HCT116 (cell line): ENCODE data around the gene TAF5L. TPM values are rescaled to one million over a fixed set of nuclear protein-coding genes. Genes with fewer than 3 reads are reported as not detected.

Experiments
- ATAC-seq: fragments of 200-7000 bp; cut with Tn5 transposase; 2 replicates; pipeline ENCODE4 v1.9.1; 2020; ENCODE audit warnings: mild to moderate bottlenecking, moderate library complexity
- BruUV-seq: library from RNA; stranded (reverse); fragments of 400-500 nt; replicated peaks from 2 replicates; lab custom pipeline; 2021; lab: Mats Ljungman, UMichigan
- CTCF ChIA-PET: fragments of 300-600 bp; sonication (Branson Sonifier 250); formaldehyde crosslinking; loops from one replicate; lab custom pipeline; 2021; ENCODE audit warnings: antibody characterized with exemption; lab: Charles Lee
- POLR2A ChIA-PET: fragments of 300-600, 350-600 bp; sonication (Branson Sonifier 250); formaldehyde crosslinking; loops from one replicate; lab custom pipeline; 2021; ENCODE audit warnings: antibody characterized with exemption; lab: Charles Lee
- RAD21 ChIA-PET, 2 experiments: fragments of 300-600 bp; sonication (Branson Sonifier 250); formaldehyde crosslinking; loops; one replicate each; lab custom pipeline; 2023; ENCODE audit warnings: low total read pairs in 2 of 2; ENCODE audit not compliant: uncharacterized antibody in 2 of 2, unreplicated experiment in 2 of 2, low non-redundant PET in 1 of 2; lab: Charles Lee
- DNase-seq: peaks from one replicate; pipeline ENCODE4 v3.0.0-alpha.2; 2010; ENCODE audit warnings: low read depth, low spot score
- H2AFZ ChIP-seq: fragments of 200-600 bp; shearing (Covaris generic), sonication (generic); 2 replicates; pipeline ENCODE4 v1.6.1; 2017; ENCODE audit warnings: low read depth, mixed run types, mixed read lengths, antibody characterized with exemption, low read length; ENCODE audit not compliant: poor library complexity, severe bottlenecking
- H3K27ac ChIP-seq: 2 replicates; pipeline ENCODE4 v1.5.1; 2012; ENCODE audit warnings: low read depth, low read length
- H3K27me3 ChIP-seq: fragments of 200-600 bp; sonication (generic); 2 replicates; pipeline ENCODE4 v1.6.1; 2016; ENCODE audit warnings: mixed run types, low read length, mixed read lengths; ENCODE audit not compliant: insufficient read depth
- H3K36me3 ChIP-seq, 2 experiments: fragments of 200-500 bp in 1 of 2; fragments of 200-600 bp in 1 of 2; sonication (Bioruptor generic) in 1 of 2; sonication (generic) in 1 of 2; 2 replicates each; pipeline versions ENCODE4 v1.5.1 to v1.6.1; 2014 to 2016; ENCODE audit warnings: low read length in 2 of 2, inconsistent platforms in 1 of 2, mixed read lengths in 1 of 2, mixed run types in 1 of 2; ENCODE audit not compliant: insufficient read depth in 2 of 2, control insufficient read depth in 1 of 2
- H3K4me1 ChIP-seq, 2 experiments: fragments of 200-600 bp in 1 of 2; sonication (generic) in 1 of 2; 2 replicates each; pipeline versions ENCODE4 v1.5.1 to v1.6.1; 2012 to 2017; ENCODE audit warnings: low read length in 2 of 2, inconsistent platforms in 1 of 2, mild to moderate bottlenecking in 1 of 2, mixed read lengths in 1 of 2, mixed run types in 1 of 2, moderate library complexity in 1 of 2; ENCODE audit not compliant: insufficient read depth in 2 of 2, control insufficient read depth in 1 of 2
- H3K4me2 ChIP-seq: fragments of 200-600 bp; sonication (generic); 2 replicates; pipeline ENCODE4 v1.6.1; 2017; ENCODE audit warnings: mixed run types, low read length, mixed read lengths
- H3K4me3 ChIP-seq, 2 experiments: fragments of 200-600 bp in 1 of 2; sonication (generic) in 1 of 2; replicated peaks in 1 of 2; 2 replicates each; pipeline ENCODE4 v1.5.1; 2011 to 2016; ENCODE audit warnings: low read length in 2 of 2, control low read depth in 1 of 2, low read depth in 1 of 2, mild to moderate bottlenecking in 1 of 2, mixed read lengths in 1 of 2, mixed run types in 1 of 2
- H3K79me2 ChIP-seq: fragments of 200-600 bp; sonication (generic); 2 replicates; pipeline ENCODE4 v1.6.1; 2017; ENCODE audit warnings: mild to moderate bottlenecking, mixed run types, low read length, moderate library complexity, mixed read lengths; ENCODE audit not compliant: insufficient read depth
- H3K9ac ChIP-seq: fragments of 200-600 bp; sonication (generic); 2 replicates; pipeline ENCODE4 v1.6.1; 2016; ENCODE audit warnings: low read length, mixed read lengths
- H3K9me2 ChIP-seq: fragments of 200-600 bp; sonication (generic), shearing (Covaris generic); 2 replicates; pipeline ENCODE4 v1.6.1; 2017; ENCODE audit warnings: mixed run types, mild to moderate bottlenecking, moderate library complexity; ENCODE audit not compliant: insufficient read depth
- H3K9me3 ChIP-seq, 2 experiments: fragments of 200-500 bp in 1 of 2; fragments of 200-600 bp in 1 of 2; sonication (Bioruptor generic) in 1 of 2; sonication (generic) in 1 of 2; 2 replicates each; pipeline ENCODE4 v1.6.1; 2014 to 2017; ENCODE audit warnings: low read length in 2 of 2, mixed read lengths in 2 of 2, inconsistent platforms in 1 of 2, low read depth in 1 of 2, mild to moderate bottlenecking in 1 of 2, mixed run types in 1 of 2, moderate library complexity in 1 of 2; ENCODE audit not compliant: control insufficient read depth in 1 of 2, insufficient read depth in 1 of 2
- H4K20me1 ChIP-seq: fragments of 200-600 bp; sonication (generic), shearing (Covaris generic); 2 replicates; pipeline ENCODE4 v1.6.1; 2017; ENCODE audit warnings: mixed run types, mild to moderate bottlenecking, moderate library complexity; ENCODE audit not compliant: insufficient read depth
- CBX3 ChIP-seq: IDR thresholded peaks from 2 replicates; pipeline ENCODE4 v1.6.1; 2012; ENCODE audit warnings: low read depth
- CEBPB ChIP-seq: IDR thresholded peaks from 2 replicates; pipeline ENCODE4 v1.6.1; 2012; ENCODE audit warnings: low read depth
- ELF1 ChIP-seq: IDR thresholded peaks from 2 replicates; pipeline ENCODE4 v1.6.1; 2012; ENCODE audit warnings: low read depth, borderline replicate concordance
- EZH2 ChIP-seq: fragments of 200-600 bp; sonication (generic); IDR thresholded peaks from 2 replicates; pipeline ENCODE4 v1.6.1; 2017; ENCODE audit warnings: antibody characterized with exemption, mixed run types
- EZH2phosphoT487 ChIP-seq: fragments of 200-600 bp; IDR thresholded peaks from 2 replicates; pipeline ENCODE4 v1.6.1; 2018; ENCODE audit warnings: antibody characterized with exemption, borderline replicate concordance
- FOSL1 ChIP-seq: IDR thresholded peaks from 2 replicates; pipeline ENCODE4 v1.6.1; 2012; ENCODE audit warnings: low read depth
- JUND ChIP-seq: IDR thresholded peaks from 2 replicates; pipeline ENCODE4 v1.6.1; 2012
- POLR2A ChIP-seq: IDR thresholded peaks from 2 replicates; pipeline ENCODE4 v1.7.0; 2011; ENCODE audit warnings: borderline replicate concordance; ENCODE audit not compliant: insufficient read depth, insufficient read length; ENCODE audit errors: extremely low read depth
- POLR2AphosphoS5 ChIP-seq: IDR thresholded peaks from 2 replicates; pipeline ENCODE4 v1.6.1; 2011; ENCODE audit warnings: mild to moderate bottlenecking, low read depth, low read length, moderate library complexity
- SIN3A ChIP-seq: IDR thresholded peaks from 2 replicates; pipeline ENCODE4 v1.6.1; 2012; ENCODE audit warnings: low read depth
- TCF7L2 ChIP-seq: IDR thresholded peaks from 2 replicates; pipeline ENCODE4 v1.7.0; 2011; ENCODE audit warnings: borderline replicate concordance, inconsistent platforms; ENCODE audit not compliant: insufficient read depth, insufficient read length; ENCODE audit errors: extremely low read depth
- YY1 ChIP-seq: IDR thresholded peaks from 2 replicates; pipeline ENCODE4 v1.6.1; 2011; ENCODE audit warnings: low read length, low read depth, moderate library complexity, mild to moderate bottlenecking; ENCODE audit not compliant: insufficient replicate concordance; ENCODE audit errors: extremely low read depth
- ZBTB33 ChIP-seq: IDR thresholded peaks from 2 replicates; pipeline ENCODE4 v1.6.1; 2011; ENCODE audit warnings: mild to moderate bottlenecking, low read length, moderate library complexity; ENCODE audit not compliant: insufficient replicate concordance; ENCODE audit errors: extremely low read depth
- ZNF274 ChIP-seq: fragments of 200-500 bp; sonication (Bioruptor generic); IDR thresholded peaks from 2 replicates; pipeline ENCODE4 v1.6.1; 2014; ENCODE audit warnings: mild to moderate bottlenecking, low read depth, low read length, inconsistent platforms
- intact Hi-C: fragments of 100-400 bp; cut with micrococcal nuclease; formaldehyde crosslinking; loops from 2 replicates; pipeline ENCODE4 v1.10.0; 2022
- total RNA-seq: library from RNA; stranded (reverse); gene quantifications from one replicate; pipeline ENCODE4 v1.2.1, GENCODE V29; 2021; ENCODE audit not compliant: unreplicated experiment
- TF ChIP-seq, protein P1 (sequence below): IDR thresholded peaks from 2 replicates; pipeline ENCODE4 v1.6.1; 2012

TAF5L gene
- total RNA-seq, 1 experiment from 2014 or later = 22.4 TPM

- intact Hi-C loops = no loop called here
- Histone ChIP-seq H3K9me3 (no peaks in the 10 kb centered on the region), H2AFZ (no peak overlapping the region), H3K4me3 (no peak overlapping the region), H3K79me2 (peaks cover 12% of the 10 kb centered on the region; the same call in 1 of the 2 replicates), H3K27ac (no peak overlapping the region), H3K4me1 (no peaks in the 10 kb centered on the region), H3K4me2 (no peak overlapping the region), H3K27me3 (no peaks in the 10 kb centered on the region), H3K9ac (no peak overlapping the region), H3K36me3 (peaks cover 30 to 61% of the 10 kb centered on the region in 2 experiments), H3K9me2 (no peaks in the 10 kb centered on the region), H4K20me1 (no peaks in the 10 kb centered on the region)
- no TSS peak for BruUV-seq
- no peak for ATAC-seq
- POLR2A ChIA-PET = no interaction called here
- TF ChIP-seq POLR2A (no peak), CBX3 (no peak), FOSL1 (no peak)
- TF ChIP-seq, protein P1, sequence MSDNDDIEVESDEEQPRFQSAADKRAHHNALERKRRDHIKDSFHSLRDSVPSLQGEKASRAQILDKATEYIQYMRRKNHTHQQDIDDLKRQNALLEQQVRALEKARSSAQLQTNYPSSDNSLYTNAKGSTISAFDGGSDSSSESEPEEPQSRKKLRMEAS = no peak
- CTCF ChIA-PET = no interaction called here
- no peak for DNase-seq
- RAD21 ChIA-PET = no interaction called here
Observed at GRCh38 chr1:229650045-229650444, 24.1 kb upstream of the TAF5L start.

DNA sequence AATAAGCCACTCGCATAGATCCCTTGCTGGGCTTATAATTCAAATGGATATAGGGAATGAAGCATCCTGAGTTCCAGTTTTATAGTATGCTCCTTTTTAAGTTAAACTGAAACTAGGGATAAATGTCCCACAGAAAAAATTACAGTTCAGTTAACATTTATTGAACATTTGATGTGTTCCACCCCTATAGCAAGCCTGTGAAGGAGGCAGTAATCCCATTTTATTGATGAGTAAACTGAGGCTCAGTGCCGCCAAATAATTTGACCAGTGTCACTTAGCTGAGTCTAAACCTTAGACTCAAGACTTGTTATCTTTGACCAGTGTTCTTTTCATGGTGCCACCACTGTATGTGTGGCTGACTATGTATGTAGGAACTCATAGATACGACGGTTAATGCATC lies 22.5 kb upstream of the TAF5L start:
- no peak overlapping the region for H3K9ac ChIP-seq
- BruUV-seq = no TSS peak
- H3K36me3 ChIP-seq = peaks cover 39 to 52% of the 10 kb centered on the region in 2 experiments
- H3K9me3 ChIP-seq = no peaks in the 10 kb centered on the region
- H3K9me2 ChIP-seq = no peaks in the 10 kb centered on the region
- CTCF ChIA-PET = no interaction called here
- no peaks in the 10 kb centered on the region for H4K20me1 ChIP-seq
- H3K4me2 ChIP-seq = no peak overlapping the region
- no peak overlapping the region for H3K27ac ChIP-seq
- H3K4me1 ChIP-seq = no peaks in the 10 kb centered on the region
- POLR2A ChIA-PET = no interaction called here
- RAD21 ChIA-PET = no interaction called here
- intact Hi-C loops = no loop called here
- no peak overlapping the region for H3K4me3 ChIP-seq
- H2AFZ ChIP-seq = no peak overlapping the region
- no peak for ATAC-seq
- DNase-seq = no peak
- H3K27me3 ChIP-seq = no peaks in the 10 kb centered on the region
- peaks cover 16% of the 10 kb centered on the region for H3K79me2 ChIP-seq
- TF ChIP-seq SIN3A = no peak
- no peak for TF ChIP-seq ZBTB33
- TF ChIP-seq, protein P1 = no peak
- no peak for TF ChIP-seq FOSL1
- no peak for TF ChIP-seq ZNF274
- TF ChIP-seq EZH2 = no peak
- TF ChIP-seq YY1 = no peak
- no peak for TF ChIP-seq EZH2phosphoT487
- TF ChIP-seq TCF7L2 = no peak
- TF ChIP-seq POLR2A = no peak
- no peak for TF ChIP-seq POLR2AphosphoS5
- no peak for TF ChIP-seq ELF1
- TF ChIP-seq CBX3 = no peak
- no peak for TF ChIP-seq CEBPB
- TF ChIP-seq JUND = no peak
